C4-2B (cell line): ENCODE results near the gene ZNF19.
"Not testable (repeated sequence)": the region's sequence is repeated elsewhere in the genome, so short reads cannot be mapped to it uniquely, and the experiment has no call there.

ENCODE experiments used
- H3K27ac ChIP-seq: fragments of 450-650 bp; 2 replicates; pipeline ENCODE4 v1.5.1; 2017
- ZFX ChIP-seq: fragments of 450-650 bp; IDR thresholded peaks from 2 replicates; pipeline ENCODE4 v1.6.1; 2017
- TF ChIP-seq, protein P1 (sequence below): fragments of 450-650 bp; conservative IDR thresholded peaks from 2 replicates; pipeline ENCODE4 v1.5.1; 2017; ENCODE audit warnings: mild to moderate bottlenecking

Gene ZNF19

DNA sequence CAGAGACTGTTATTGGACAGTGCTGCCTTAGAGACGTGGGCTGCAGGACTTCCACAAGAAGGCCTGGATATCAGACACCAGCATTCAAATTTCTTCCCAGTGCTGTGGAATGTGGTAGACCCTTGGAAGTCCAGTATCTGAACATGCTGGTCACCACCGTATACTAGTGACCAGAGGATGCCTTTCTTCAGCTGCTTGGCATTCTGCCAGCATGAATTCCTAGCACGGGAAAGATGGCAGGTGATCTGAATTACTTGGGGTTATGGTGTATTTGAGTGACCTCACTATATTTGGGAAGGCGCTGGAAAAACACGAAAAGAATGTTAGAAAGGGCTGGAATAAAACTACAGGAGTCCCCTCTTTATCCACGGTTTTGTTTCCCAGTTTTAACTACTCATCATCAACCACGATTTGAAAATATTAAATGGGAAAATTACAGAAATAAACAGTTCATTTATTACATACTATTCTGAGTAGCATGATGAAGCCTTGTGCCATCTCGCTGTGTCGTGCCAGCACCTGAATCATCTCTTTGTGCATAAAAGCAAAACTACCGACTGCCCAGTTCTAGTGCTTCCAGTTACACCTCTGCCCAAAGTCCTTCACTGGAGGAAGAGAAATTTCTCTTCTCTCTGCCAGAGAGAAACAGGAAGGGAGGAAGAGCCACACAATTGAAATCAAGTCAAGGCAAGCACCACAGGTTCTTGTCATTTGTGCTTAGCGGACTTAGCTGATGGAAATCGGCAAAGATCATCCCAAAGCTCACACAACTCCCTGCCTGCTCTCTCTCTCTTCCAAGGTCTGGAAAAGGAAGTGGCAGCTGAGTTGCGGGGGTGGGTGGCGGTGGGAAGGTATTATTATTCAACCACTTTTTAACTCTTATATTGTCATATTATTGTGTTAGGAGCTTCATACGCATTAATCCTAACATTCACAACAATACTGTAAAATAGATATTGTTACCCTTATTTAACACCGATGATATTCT is 35.7 kb upstream of the ZNF19 start:
- H3K27ac ChIP-seq: no peak overlapping the region
- TF ChIP-seq, protein P1, sequence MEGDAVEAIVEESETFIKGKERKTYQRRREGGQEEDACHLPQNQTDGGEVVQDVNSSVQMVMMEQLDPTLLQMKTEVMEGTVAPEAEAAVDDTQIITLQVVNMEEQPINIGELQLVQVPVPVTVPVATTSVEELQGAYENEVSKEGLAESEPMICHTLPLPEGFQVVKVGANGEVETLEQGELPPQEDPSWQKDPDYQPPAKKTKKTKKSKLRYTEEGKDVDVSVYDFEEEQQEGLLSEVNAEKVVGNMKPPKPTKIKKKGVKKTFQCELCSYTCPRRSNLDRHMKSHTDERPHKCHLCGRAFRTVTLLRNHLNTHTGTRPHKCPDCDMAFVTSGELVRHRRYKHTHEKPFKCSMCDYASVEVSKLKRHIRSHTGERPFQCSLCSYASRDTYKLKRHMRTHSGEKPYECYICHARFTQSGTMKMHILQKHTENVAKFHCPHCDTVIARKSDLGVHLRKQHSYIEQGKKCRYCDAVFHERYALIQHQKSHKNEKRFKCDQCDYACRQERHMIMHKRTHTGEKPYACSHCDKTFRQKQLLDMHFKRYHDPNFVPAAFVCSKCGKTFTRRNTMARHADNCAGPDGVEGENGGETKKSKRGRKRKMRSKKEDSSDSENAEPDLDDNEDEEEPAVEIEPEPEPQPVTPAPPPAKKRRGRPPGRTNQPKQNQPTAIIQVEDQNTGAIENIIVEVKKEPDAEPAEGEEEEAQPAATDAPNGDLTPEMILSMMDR: no peak
- no peak for TF ChIP-seq ZFX

DNA sequence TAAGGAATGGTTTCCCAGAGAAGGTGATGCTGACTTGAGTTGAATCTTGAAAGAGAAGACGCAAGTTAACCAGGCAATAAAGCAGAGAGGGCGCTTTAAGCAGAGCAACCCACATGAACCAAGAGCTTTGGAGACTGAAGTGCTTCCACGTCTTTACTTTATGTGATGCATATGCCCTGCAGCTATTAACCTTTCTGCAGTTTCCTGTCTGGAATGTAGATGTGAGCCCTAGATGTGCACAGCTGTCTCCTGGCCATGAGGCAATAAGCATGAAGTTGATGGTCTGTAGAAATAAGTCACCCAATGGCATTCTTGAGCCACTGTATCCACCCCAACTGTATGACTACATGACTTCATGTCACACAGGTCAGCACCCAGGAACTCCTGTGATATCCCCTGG is 31.4 kb upstream of the ZNF19 start:
- TF ChIP-seq, protein P1: no peak
- TF ChIP-seq ZFX: no peak
- no peak overlapping the region for H3K27ac ChIP-seq

DNA sequence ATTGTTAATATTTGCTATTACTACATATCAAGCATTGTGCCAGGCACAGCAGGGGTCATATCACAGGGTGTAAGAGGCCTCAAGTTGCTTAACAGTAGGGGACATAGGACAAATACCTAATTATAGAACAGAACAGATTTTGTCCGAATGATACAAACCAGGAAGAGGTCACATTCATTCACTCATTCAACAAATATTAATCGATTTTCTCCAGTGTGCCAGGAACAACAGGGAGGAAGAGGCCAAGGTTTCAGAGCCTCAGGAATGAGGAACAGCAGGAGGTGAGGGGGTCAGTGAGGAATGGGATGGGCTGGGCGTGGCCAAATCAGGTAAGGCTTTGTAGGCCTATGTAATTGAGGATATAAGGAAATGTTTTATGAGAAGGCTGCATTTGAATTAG is 25.9 kb upstream of the ZNF19 start:
- H3K27ac ChIP-seq: no peak overlapping the region
- TF ChIP-seq ZFX: no peak
- TF ChIP-seq, protein P1: no peak

DNA sequence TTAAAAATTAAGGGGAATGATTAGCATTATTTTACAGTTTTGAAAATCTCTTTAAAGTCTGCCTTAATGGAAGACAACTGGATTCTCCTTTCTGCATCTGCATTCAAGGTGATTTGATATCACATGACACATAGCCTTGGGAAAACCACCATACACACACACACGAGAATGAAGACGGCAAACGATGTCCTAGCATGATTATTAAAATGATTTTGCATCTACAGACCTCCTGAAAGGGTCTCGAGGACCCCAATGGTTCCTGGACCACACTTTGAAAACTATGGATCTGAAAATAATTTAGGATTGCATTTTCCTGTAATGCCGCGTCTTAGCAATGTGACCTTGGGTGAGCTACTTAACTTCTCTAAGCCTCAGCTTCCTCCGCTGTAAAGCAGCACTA is 25.4 kb upstream of the ZNF19 start:
- TF ChIP-seq ZFX: no peak
- TF ChIP-seq, protein P1: no peak
- H3K27ac ChIP-seq: no peak overlapping the region

DNA sequence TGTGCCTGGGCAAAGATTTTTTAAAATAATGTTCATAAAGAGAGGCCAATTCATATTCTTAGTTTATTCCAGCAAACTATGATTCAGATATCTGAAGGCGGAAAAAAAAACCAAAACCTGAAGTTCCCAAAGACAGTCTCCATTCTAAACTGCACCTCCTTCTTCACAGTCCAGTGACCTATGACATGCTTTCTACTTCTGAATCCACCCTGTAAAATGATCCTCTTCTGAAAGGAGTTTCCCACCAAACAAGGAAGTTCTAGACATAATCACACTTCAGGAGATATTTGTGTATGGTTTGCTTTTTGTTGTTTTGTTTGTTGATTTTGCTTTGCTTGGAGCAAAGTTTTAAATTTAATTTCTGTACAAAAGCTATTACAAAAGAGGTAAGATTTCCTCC is 24.2 kb upstream of the ZNF19 start:
- TF ChIP-seq ZFX: no peak
- TF ChIP-seq, protein P1: no peak
- H3K27ac ChIP-seq: no peak overlapping the region

DNA sequence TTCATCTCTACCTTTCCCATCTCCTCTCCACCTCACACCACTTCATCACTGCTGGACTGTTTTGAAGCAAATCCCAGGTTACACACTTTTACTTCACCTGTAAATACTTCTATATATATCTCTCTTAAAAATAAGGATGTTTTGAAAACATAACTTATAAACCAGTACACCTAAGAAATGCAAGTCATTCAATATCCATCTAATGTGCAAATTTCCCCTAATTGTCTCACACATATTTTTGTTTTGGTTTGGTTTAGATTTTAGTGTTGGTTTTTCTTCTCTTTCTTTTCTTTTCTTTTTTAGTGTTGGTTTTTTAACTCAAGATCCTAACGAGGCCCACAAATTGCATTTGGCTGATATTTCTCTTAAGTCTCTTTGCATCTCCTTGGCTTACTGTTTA is 17.9 kb upstream of the ZNF19 start:
- no peak for TF ChIP-seq ZFX
- TF ChIP-seq, protein P1: no peak
- no peak overlapping the region for H3K27ac ChIP-seq

DNA sequence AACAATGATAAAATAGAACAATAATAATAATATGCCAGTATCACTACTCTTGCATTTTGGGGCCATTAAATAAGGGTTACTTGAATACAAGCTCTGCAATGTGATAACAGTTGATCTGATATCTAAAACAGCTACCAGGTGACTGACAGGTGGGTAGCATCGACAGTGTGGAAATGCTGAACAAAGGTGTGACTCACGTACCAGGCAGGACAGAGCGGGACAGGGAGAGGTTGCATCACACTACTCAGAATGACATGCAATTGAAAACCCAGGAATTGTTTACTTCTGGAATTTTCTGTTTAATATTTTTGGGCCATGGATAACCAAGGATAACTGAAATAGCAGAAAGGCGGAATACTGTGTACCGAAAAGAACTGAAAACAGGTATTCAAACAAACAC is 15.8 kb upstream of the ZNF19 start:
- TF ChIP-seq, protein P1: no peak
- no peak for TF ChIP-seq ZFX
- H3K27ac ChIP-seq: no peak overlapping the region

DNA sequence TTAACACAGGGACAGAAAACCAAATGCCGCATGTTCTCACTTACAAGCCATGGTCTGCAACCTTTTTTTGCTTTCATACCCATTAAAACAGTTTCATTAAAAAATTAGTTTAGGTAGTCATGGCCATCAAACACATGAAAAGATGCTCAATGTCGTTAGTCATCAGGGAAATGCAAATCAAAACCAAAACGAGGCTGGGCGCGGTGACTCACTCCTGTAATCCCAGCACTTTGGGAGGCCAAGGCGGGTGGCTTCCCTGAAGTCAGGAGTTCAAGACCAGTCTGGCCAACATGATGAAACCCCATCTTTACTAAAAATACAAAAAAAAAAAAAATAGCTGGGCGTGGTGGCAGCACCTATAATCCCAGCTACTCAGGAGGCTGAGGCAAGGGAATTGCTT is 14.9 kb upstream of the ZNF19 start:
- H3K27ac ChIP-seq: not testable (repeated sequence)
